ENCODE results near the gene KMT2C.
"Not testable (repeated sequence)": the region's sequence is repeated elsewhere in the genome, so short reads cannot be mapped to it uniquely, and the experiment has no call there.

- TF ChIP-seq PPARA (CRISPR knock-in tag; IDR thresholded peaks at IDR 0.05; ENCODE audit: borderline replicate concordance); PATZ1 (CRISPR knock-in tag; IDR thresholded peaks at IDR 0.05; ENCODE audit: borderline replicate concordance); RARB (CRISPR knock-in tag; IDR thresholded peaks at IDR 0.05); ZC3H10 (CRISPR knock-in tag; IDR thresholded peaks at IDR 0.05); GLIS3 (CRISPR knock-in tag; IDR thresholded peaks at IDR 0.05); ZFP3 (CRISPR knock-in tag; IDR thresholded peaks at IDR 0.05); ZFP30 (CRISPR knock-in tag; IDR thresholded peaks at IDR 0.05): not testable (repeated sequence)
Observed at GRCh38 chr7:152204417-152204816, 231.4 kb downstream of the KMT2C start.
